SK-N-MC (cell line): ENCODE data around the gene LCOR.

ENCODE experiments used
- EZH2 ChIP-seq: fragments of 200-600 bp; sonication (generic); IDR thresholded peaks from one replicate; pipeline ENCODE4 v1.6.1; 2017; ENCODE audit warnings: antibody characterized with exemption
- POLR2AphosphoS5 ChIP-seq: IDR thresholded peaks from 2 replicates; pipeline ENCODE4 v1.6.1; 2012; ENCODE audit warnings: mild to moderate bottlenecking, low read depth, low read length, borderline replicate concordance

DNA sequence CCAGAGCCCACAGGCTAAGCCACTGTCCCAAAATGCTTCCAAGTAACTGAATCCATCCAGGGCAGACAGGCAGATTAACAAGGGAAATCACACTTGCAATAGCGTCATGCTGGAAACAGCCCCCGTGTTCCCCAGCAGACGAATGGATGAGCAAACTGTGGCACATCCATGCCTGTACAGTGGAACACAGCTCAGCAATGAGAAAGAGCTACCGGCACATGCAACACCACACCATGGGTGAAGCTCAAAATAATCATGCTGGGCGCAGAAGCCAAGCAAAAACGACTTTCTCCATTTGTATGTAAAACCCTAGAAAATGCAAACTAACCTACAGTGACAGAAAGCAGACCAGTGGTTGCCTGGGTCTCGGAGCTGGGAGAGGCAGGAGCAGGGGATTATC, 200.5 kb downstream of the LCOR start:
- TF ChIP-seq POLR2AphosphoS5 (no peak), EZH2 (no peak)
